Putamen (tissue), 1 donor: ENCODE data around the gene ATF4.
"Not testable (repeated sequence)": the region's sequence is repeated elsewhere in the genome, so short reads cannot be mapped to it uniquely, and the experiment has no call there.

Experiments
- DNase-seq: peaks from one replicate; pipeline ENCODE4 v3.0.0-alpha.2; 2016; ENCODE audit warnings: low spot score

The ATF4 gene

DNA sequence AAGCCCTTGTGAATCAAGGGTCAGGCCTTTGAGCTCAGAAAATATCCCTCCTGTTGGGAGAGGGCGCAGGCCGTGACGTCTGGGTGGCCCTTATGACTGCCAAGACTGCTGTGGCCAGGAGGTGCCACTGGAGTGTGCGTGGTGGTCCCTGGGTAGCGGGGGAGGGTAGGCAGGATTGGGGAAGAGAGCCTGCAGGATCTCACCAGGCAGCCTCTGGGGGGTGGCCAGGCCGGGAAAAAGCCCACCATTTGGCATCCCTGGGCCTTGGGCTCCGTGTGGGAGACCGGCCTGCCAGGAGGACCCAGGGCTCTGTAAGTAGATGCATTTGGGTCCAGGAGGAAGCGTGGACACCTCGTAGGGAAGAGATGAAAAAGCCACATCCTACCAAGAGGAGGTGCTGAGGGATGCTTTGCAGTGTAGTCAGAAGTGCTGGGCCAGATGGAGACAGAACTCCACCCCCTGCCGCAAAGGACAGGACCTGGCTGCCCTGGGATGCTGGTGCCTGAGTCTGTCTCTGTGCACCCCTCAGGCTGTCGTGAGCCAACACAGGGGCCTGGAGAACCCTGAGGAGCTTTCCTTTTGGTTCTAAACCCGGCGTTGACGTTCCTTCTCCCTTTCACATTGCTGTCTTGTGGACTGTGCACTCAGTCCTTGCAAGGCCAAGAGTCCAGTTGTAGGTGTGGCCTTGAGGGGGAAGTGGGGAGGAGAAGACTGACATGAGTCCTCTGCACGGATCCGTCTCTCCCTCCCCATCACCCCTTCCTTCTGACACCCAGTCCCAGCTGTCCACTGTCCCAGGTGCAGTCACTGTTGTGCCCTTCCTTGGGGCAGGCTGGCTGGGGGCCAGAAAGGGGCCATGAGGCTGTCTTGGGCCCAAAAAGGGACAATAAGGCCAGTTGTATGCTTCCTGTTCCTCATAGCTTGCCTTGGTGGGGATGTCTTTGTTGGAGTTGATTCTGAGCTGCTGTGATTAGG lies 31.0 kb upstream of the ATF4 start:
- DNase-seq = no peak

DNA sequence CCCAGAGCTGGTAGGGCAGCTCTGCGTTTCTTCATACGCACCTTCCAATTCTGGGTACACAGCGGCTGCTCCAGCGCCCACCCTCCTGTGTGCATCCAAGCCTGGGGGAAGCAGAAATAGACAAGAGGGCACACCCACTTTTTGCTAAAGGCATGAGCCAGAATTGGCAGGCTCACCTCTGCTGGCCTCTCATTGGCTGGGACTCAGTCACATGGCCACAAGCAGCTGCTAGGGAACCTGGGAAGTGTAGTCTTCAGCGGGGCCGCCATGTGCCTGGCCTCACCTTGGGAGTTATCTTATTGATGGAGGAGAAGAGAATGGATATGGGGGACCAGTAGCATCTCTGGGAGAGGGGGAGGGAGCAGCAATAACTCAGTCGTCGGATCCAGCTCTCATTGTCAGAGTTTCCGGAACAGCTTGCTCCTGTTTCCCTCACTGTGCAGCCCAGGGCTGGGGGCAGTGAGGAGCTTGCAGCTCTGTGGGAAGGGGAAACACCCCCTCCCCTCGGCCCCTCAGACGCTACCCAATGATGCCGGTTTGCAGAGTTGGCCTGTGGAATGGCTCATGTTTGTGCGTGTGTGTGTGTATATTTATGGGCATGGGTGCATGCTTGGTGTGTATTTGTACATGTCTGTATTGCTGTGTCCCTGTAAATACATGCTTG lies 30.1 kb upstream of the ATF4 start:
- DNase-seq = peak; percentile 88

DNA sequence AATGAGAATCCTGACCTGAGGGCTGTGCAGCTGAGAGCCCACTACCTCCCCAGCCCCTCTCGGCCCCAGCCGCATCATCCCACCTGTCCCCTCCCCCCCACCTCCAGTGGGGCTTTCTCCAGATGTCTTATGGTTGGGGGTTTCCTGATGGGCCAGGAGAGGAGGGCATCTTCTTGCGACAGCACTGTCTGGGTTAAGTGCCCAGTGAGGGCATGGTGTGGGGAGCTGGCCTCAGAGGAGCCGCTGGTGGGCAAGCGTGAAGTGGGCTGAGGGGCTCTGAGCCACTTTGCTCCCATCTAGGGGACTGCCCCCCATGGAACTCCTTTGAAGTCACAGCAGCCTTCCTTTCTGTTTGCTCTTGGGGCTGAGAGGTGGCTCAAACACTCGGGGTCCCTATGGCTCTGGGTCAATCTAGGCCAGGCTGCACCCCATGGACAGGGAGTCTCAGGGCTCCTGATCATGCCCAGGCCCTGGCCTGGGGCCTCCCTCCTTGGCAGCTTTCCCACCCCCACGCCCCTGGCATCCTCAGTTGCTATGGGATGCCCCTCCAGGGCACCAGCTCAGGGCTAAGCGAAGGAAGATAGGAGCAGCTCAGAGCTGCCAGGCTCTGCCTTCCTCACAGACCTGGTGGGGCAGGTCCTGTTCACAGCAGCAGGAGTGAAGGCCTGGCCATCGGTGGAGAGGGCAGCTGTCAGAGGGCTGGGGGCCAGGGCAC lies 29.2 kb upstream of the ATF4 start:
- DNase-seq = no peak

DNA sequence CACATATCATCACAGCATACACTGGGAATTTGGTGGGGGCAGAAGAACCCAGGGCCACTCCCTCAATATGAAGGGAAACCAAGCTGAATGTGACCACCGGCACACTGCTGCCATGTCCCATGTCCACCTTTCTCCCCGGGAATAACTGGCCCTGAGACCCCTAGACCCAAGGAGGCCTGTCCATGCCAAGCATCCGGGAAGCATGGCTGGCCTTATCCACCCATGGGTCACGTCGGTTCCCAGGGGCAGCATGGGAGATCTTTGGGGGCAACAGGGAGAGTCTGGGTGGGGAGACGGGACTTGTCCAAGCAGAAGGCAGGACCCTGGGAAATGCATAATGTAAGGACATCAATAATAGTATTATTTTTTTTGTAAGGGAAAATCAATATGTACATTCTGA lies 28.7 kb upstream of the ATF4 start:
- no peak for DNase-seq

DNA sequence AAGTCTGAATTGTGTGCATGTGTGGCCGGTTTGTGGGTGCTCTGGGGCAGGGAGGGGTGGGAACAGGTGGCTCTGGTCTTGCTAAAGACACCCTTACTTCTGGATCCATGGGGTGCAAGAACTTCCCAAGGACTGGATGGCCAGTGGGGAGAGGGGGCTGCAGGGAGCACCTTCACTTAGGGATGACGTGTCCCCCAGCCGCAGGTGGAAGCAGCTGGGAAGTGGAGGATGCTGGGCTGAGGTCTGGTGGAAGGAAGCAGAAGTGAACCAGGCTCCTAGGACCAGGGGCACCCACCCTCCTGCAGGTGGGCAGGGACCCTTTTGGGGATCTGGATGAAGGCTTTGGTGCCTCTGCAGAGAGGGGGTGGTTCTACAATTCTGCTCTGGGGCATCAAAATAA lies 28.2 kb upstream of the ATF4 start:
- no peak for DNase-seq

DNA sequence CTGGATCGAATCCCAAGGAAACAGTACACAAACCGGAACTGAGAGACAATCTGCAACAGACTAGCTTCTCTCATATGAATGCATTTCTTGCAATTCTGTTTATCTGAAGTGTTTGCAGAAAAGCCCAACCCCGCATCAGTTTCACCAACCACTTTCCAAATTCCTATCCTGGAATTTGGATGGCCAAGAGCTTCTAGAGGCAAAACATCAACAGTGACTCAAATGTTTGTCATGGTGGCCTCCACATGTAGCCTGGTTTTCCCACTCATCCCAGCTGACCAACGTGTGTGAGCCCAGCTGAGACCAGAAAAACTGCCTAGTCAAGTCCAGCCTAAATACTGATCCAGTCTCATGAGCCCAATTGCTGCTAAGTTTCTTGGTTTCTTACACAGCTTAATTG lies 26.6 kb upstream of the ATF4 start:
- no peak for DNase-seq

DNA sequence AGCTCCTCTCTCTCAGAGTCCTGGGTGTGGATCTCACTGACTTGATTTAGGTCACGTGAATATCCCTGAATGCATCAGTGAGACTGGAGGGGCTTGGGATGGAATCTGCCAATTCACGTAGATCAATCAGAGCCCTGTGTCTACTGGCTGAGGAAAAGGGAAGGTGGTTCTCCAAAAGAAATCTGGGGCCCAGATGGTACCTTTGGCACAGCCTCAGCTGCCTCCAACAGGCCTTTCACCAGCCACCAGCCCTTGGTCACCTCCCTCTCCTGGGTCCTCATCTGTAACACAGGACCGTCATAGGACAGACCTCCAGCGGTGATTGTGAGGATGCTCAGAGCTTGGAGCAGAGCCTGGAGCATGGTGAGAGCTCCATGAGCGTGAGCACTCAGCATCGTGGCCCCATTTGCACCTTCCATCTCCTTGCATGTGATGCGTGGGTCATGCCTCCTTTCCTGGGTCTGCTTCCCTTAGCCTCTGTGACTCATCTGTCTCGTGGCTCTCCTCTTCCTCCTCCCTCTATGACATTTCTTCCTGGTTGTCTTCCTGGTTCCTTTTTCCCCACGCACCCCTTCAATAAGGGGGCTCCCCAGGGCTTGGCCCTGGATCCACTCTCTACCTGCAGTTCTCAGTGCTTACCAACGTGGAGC lies 25.8 kb upstream of the ATF4 start:
- no peak for DNase-seq

DNA sequence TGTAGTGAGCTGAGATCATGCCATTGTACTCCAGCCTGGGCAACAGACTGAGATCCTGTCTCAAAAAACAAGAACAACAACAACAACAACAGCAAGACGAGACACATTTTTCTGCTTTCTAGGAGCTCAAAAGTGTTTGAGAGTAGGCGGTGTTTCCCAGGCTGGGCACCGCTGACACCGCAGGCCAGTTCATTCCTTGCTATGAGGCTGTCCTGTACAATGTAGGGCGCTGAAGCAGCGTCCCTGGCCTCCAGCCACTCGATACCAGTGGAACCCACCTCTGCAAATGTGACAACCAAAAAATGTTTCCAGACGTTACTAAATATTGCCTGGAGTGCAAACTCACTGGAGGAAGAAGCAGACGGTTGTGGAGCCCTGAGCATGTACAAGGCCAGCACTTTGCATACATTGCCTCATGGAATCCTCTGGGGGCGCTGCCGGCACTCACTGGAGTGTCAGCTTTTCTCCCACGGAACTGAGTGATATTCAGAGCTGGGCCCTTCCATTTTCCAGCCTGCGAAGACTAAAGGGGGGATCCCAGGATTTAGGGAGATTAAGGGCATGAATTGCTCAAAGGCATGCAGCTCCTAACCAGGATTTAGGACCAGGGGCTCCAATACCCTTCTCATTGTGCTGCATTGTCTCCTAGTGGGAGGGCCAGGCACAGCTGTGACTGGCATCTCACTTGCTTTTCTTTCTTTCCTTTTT lies 24.1 kb upstream of the ATF4 start:
- peak; percentile 89 for DNase-seq

DNA sequence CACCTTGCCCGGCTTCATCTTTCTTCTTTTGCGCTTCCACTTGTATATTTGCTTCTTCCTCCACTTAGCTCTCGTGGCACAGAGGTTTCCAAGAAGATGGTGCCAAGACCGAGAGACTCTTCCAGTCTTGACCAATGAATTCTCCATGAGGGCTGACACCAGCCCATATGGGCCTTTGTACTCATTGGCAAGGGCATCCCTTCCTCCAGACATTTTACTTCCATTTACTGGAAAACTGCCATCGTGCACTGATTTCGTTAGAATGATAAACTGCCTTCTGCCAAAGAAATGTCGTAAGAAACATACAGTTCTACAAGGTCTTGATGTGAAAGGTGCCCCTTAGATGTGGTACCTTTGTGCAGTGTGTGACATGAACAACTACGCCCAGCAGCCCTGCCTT lies 22.9 kb upstream of the ATF4 start:
- DNase-seq = no peak

DNA sequence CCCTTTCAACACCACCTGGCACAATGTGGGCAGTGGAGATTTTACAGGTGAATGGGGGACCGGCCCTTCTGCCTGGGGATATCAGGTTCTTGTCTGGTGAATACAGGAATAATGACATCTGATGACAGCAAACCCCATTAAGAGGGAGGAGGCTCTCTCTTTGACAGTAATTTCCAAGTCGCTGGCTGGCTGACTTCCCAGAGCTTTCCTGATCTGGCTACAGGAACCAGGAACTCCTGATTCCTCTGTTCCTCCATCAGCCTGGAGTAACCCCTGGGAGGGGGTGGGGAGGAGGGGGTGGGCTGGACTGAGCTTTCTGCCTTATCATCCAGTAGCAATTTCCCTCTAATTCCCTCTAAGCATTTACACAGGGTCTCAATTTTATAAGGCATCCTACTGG lies 22.0 kb upstream of the ATF4 start:
- no peak for DNase-seq

DNA sequence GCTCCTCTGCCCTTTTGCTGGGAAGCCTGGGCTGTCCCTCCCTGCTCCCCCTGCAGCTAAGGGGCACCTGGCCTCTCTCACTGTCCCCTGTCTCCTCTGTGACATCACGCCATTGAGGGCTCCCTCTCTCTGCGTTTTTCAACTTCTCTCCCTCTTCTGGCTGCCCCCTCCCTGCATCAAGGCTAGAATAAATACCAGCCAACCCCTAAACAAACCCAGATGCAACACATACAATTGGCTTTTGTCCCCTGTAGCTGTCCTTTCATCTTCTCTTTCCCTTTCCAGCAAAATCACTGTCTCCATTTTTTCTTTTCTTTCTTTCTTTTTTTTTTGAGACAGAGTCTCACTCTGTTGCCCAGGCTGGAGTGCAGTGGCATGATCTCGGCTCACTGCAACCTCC lies 21.6 kb upstream of the ATF4 start:
- DNase-seq = peak; percentile 76

DNA sequence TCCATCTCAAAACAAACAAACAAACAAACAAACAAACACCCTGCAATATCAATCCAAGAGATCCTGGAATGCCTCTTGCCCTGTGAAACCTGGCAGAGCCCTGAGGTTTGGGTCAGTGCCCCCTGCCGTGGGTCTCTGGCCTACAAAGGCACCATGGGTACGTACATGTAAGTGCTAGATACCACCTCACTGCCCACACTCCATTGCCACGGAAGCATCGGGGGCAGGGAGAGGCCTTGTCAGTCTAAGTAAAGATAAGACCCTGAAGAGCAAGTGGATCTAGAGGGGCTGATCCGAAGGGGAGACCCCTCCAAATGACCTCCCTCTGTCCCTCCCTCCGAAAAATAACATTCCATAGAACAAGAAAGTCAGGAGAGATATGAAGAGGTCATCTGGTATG lies 20.3 kb upstream of the ATF4 start:
- DNase-seq = no peak

DNA sequence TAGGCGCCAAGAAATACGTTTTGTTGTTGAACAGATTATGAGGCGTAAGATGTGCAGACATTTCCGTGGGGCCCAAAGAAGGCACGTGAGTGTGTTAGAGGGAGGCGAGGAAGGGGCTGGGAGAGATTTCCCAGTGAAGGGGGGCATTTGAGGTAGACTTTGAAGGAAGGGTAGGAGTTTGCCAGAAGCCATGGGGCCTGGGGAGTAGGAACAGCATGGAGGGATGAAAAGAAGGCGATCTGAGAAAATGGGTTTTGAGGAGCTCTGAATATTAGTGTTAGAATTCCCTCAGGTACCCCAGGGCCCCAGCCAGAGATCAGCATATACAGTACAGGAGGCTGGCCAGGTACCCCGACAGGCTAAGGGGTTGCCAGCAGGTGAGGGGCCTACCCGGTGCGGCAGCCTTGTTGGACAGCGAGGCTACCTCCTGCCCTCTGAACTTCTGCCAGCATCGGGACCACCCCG lies 18.7 kb upstream of the ATF4 start:
- DNase-seq = no peak

DNA sequence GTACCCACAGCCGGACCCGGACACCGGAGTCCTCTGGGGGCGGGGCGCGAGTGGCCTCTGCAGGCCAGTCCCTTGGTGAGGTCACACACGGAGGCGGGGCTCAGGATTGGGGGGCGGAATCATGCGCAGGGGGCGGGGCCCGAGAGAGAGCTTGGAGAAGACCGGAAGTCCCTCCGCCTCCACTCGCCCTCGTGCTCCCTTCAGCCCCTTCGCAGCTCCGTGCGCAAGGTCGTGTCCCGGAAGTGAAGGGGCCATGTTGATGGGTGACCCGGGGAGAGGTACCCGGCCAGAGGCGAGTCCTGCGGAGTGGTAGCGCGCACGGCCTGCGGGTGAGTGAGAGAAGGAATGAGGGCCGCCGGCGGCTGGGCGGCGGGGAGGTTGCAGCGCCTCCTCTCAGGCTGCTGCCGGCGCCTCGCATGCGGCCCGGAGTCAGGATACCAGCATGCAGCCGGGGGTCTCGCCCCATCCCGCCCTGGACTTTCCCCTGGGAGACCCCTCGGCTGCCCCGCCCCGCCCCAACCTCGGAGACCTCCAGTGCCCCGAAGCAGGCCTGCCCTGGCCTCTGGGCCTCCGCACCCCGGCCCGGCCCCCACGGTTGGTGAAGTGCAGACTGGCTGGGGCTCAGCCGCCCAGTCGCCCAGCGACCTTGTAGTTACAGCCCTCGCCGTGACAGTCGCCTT lies 18.1 kb upstream of the ATF4 start, which contains the start of gene MIEF1:
TSS of gene MIEF1 (plus strand) at position 182 of the 680 bp plus-strand sequence. CDS start 9,005 bp downstream, outside the sequence.
- peak; percentile 99 for DNase-seq

DNA sequence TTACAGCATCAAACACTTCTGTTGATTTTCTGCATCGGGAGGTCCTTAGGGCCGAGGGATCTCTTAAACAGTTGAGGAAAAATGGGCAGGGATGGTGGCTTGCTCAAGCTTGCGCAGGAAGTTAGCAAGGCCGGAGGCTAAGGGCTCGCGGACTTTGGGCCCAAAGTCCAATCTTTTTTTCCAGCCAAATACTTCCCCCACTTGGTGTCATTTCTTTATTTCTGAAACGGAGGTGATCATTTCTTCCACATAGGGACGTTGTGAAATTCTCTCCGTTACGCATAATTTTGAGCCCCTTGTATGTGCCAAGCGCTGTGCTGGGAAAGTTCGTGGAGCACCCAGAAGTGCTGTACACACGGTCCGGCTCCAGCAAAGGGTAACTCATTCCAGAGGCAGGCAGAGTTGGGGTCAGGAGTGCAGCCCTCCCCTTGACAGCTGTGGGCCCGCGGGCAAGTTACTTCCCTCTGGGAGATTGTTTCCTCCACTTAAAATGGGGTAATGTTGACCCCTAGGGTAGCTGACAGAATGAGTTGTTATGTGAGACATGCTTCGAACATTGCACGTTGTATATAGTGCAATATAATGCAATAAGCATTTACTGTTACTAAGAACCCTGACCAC lies 17.5 kb upstream of the ATF4 start:
- DNase-seq = no peak

DNA sequence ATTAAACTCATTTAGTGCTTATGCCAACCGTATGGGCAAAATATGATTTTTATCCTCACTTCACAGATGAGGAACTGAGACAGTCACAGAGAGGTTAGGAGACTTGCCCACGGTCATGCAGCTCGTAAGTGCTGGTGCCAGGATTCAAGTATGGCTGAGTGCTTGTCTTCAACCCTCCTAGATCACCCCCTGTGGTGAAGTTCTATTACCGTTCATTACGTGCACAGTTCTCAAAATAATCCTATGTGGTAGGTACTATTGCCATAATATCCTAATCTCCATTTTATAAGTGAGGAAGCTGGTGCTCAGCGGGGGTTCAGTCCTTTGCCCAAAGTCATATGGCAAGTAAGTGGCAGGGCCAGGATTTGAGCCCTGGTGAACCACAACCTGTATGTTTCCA lies 16.7 kb upstream of the ATF4 start:
- no peak for DNase-seq

DNA sequence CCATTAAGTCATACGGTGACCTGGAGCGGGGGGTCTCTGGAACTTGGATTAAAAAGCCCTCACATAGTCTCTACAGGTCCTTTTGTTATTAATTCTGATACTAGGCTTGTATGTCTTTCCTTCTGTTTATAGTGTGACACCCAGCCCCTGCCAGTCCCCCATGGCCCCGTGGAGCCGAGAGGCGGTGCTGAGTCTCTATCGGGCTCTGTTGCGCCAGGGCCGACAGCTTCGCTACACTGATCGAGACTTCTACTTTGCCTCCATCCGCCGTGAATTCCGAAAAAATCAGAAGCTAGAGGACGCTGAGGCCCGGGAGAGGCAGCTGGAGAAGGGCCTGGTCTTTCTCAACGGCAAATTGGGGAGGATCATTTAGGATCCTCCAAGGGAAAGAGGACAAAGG lies 16.3 kb upstream of the ATF4 start:
- DNase-seq = no peak

DNA sequence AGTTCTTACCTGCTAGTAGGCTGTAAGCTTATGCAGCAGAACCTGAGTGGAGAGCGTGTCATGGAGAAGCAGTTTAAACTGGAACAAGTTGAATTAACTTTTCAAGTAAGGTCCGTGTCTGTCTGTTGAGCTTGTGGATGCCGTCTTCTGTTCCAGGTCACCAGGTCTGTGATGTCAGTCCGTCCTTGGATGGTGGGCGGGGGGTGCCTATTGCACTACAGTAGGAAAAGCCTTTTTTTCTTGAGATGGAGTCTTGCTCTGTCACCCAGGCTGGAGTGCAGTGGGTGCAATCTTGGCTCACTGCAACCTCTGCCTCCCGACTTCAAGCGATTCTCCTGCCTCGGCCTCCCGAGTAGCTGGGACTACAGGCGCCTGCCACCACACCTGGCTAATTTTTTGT lies 13.3 kb upstream of the ATF4 start:
- not testable (repeated sequence) for DNase-seq

DNA sequence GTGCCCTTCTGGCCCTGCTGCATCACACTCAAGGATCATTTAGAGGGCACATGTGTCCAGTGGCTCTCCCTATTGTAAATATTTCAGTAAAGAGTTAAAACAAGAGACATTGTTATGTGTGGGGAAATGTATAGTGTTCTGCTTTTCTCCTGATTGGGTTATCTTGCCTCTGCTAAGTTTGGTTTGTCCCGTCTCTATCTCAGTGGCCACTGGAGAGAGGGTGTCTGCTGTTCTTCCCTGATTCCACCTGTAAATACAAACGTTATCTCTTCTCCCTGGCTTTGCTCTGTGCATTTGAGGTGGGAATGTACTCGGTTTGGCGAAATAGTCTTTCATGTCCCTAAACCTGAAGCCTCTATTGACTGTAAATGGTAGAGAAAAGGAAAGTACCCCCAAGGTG lies 12.0 kb upstream of the ATF4 start:
- no peak for DNase-seq

DNA sequence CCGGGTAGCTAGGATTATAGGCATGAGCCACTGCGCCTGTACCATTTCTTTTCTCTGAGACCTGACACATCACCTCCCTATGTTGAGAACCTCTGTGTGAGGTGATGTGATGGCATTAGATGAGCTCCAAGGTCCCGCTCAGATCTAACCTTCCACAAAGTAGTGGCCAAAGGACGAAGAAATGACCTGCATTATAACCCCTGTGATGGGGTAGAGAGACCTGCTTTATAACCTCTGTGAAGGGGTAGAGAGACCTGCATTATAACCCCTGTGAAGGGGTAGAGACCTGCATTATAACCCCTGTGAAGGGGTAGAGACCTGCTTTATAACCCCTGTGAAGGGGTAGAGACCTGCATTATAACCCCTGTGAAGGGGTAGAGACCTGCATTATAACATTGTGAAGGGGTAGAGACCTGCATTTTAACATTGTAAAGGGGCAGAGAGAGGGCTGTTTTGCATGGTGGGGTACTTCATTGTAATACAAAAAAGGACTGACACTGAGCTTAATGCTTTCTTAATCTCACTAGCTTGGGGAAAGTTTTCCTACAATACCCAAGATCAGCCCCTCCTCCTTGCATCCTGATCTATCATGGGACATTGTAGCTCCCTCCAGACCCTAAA lies 9.7 kb upstream of the ATF4 start:
- no peak for DNase-seq
